ENCODE data around the gene CCDC142.

CCDC142 gene

DNA sequence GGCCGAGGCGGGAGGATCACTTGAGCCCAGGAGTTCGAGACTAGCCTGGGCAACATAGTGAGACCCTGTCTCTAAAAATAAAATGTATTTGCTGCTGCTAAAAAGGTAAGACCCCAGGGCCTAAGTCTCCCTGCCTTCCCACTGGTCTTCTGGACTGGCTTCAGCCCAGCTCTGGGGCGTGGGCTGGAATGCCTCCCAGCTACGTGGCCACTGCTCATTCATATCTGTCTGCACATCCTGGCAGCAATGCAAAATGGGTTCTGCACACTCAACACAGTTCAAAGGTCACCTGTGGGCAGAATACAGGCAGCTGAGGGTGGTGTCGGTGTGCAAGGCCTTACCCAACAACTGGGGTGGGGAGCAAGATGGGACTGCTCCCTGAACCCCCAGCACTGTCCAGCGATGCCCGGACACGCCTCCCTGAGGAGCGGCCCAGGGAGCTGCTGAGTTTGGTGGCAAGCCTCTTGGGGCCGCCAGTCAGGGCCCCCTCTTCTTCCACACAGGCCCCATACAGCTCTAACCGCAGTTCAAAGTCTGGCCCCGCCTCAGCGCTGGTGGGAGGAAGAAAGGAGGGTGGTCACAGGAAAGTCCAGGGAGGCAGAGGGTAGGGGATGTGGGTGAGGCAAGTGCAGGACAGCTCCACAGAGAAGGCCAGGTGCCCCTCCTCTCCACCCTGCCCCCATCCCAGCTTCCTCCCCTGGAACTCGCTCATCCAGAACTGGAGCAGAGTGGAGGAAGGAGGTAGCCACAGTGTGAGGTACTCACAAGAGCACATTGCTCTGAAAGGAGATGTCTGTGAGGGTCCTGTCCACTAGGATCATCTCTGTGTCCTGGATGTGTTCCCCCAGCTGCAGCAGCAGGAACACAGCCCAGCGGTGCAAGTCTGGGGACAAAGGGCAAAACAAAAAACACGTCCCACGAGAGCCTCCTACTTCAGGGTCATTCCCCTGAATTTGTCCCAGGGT lies 53.0 kb downstream of the CCDC142 start:
- Histone ChIP-seq H3K14ac (ENCODE audit: low read length in 2 of 2) (no peak overlapping the region), H3K4me2 (ENCODE audit: low read length, poor library complexity, severe bottlenecking) (no peak overlapping the region)

DNA sequence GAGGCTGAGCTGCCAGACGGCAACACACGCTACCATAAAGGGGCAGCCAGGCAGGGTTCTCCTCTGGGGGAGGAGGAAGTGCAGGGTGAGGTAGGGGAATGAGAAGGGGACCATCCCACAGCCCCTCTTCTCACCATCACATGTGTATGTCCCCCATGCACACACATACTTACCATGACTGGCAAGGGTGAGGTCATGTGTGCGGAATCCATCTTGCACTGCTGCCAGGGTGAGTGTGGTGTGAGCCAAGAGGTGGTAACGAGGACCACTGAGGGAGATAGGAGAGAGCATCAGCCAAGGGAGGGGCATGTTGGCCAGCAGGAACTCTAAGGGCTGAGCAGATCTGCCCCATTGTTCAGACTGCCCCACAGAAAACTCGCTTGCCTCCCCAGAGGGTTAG lies 54.1 kb downstream of the CCDC142 start:
- Histone ChIP-seq H3K4me2 (ENCODE audit: low read length, poor library complexity, severe bottlenecking) (no peak overlapping the region), H3K14ac (ENCODE audit: low read length in 2 of 2) (no peak overlapping the region), H2BK12ac (ENCODE audit: low read length in 2 of 2) (no peak overlapping the region), H3K36me3 (ENCODE audit: control insufficient read depth in 1 of 2, insufficient read depth in 2 of 2, low read depth in 1 of 2, low read length in 2 of 2) (peaks cover 65 to 71% of the 10 kb centered on the region in 2 experiments), H3K9me3 (ENCODE audit: control insufficient read depth, low read length) (no peaks in the 10 kb centered on the region), H3K4ac (ENCODE audit: low read depth in 1 of 2, low read length in 2 of 2) (no peak overlapping the region), H4K8ac (ENCODE audit: low read length) (no peak overlapping the region), H2AK5ac (ENCODE audit: low read length, severe bottlenecking) (no peak overlapping the region), H3K9ac (ENCODE audit: low read length) (no peak overlapping the region), H3K27ac (ENCODE audit: low read length, poor library complexity, severe bottlenecking) (no peak overlapping the region), H2BK120ac (ENCODE audit: low read depth, low read length) (no peak overlapping the region), H2BK5ac (ENCODE audit: low read depth, low read length, poor library complexity, severe bottlenecking) (no peak overlapping the region), H3K18ac (ENCODE audit: low read depth in 1 of 2, low read length in 2 of 2) (no peak overlapping the region), H2BK15ac (ENCODE audit: low read depth, poor library complexity, severe bottlenecking) (no peak overlapping the region), H3K27me3 (ENCODE audit: control insufficient read depth in 1 of 2, insufficient read depth in 1 of 2, low read length in 2 of 2) (no peaks in the 10 kb centered on the region), H3K23ac (ENCODE audit: low read length in 2 of 2) (no peak overlapping the region), H4K91ac (ENCODE audit: low read length) (no peak overlapping the region), H3K79me1 (replicated peaks; ENCODE audit: low read length, poor library complexity, severe bottlenecking) (peaks cover 15% of the 10 kb centered on the region), H3K4me3 (ENCODE audit: insufficient read depth in 1 of 2, low read depth in 1 of 2, low read length in 2 of 2) (no peak overlapping the region), H2AFZ (ENCODE audit: low read depth, low read length) (no peak overlapping the region), H3K4me1 (ENCODE audit: control insufficient read depth, insufficient read depth, low read depth, low read length) (peaks cover 14% of the 10 kb centered on the region)
- 93% methylated on average over 3 of the region's 5 CpGs for WGBS
- no peak for DNase-seq

More for the DNA sequence above, 53.0 kb downstream of the CCDC142 start:
- Histone ChIP-seq H3K23ac (ENCODE audit: low read length in 2 of 2) (no peak overlapping the region), H2AK5ac (ENCODE audit: low read length, severe bottlenecking) (no peak overlapping the region), H4K8ac (ENCODE audit: low read length) (no peak overlapping the region), H3K4me1 (ENCODE audit: control insufficient read depth, insufficient read depth, low read depth, low read length) (peaks cover 14% of the 10 kb centered on the region), H3K4ac (ENCODE audit: low read depth in 1 of 2, low read length in 2 of 2) (no peak overlapping the region), H3K9ac (ENCODE audit: low read length) (no peak overlapping the region), H3K79me1 (replicated peaks; ENCODE audit: low read length, poor library complexity, severe bottlenecking) (peaks cover 17% of the 10 kb centered on the region), H2BK5ac (ENCODE audit: low read depth, low read length, poor library complexity, severe bottlenecking) (no peak overlapping the region), H4K91ac (ENCODE audit: low read length) (no peak overlapping the region), H2AFZ (ENCODE audit: low read depth, low read length) (no peak overlapping the region), H3K27ac (ENCODE audit: low read length, poor library complexity, severe bottlenecking) (no peak overlapping the region), H2BK15ac (ENCODE audit: low read depth, poor library complexity, severe bottlenecking) (no peak overlapping the region), H3K9me3 (ENCODE audit: control insufficient read depth, low read length) (no peaks in the 10 kb centered on the region), H2BK12ac (ENCODE audit: low read length in 2 of 2) (no peak overlapping the region), H2BK120ac (ENCODE audit: low read depth, low read length) (no peak overlapping the region), H3K27me3 (ENCODE audit: control insufficient read depth in 1 of 2, insufficient read depth in 1 of 2, low read length in 2 of 2) (no peaks in the 10 kb centered on the region), H3K18ac (ENCODE audit: low read depth in 1 of 2, low read length in 2 of 2) (no peak overlapping the region), H3K4me3 (ENCODE audit: insufficient read depth in 1 of 2, low read depth in 1 of 2, low read length in 2 of 2) (no peak overlapping the region), H3K36me3 (ENCODE audit: control insufficient read depth in 1 of 2, insufficient read depth in 2 of 2, low read depth in 1 of 2, low read length in 2 of 2) (peaks cover 62 to 70% of the 10 kb centered on the region in 2 experiments)
- no peak for DNase-seq
- WGBS, result 95% methylated on average over 14 of the region's 18 CpGs

DNA sequence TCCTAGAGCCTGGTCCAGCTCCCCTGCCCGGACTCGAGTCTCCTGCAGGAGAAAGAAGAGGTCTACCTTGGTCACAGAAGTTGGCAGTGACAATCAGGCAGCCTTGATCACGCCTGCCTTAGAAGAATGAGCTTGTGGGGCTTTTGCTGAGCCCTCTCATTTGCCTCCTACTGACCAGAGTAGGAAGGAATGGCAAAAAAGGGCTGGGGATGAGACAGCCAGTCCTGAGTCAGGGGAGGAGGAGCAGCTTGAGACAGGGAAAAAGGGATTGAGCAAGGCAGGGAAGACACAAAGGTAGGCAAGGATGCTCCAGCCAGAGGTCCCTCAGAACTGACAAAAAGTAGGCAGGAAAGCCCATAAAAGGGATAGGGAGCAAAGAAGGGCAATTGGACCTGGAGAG lies 55.2 kb downstream of the CCDC142 start:
- H3K4ac ChIP-seq (ENCODE audit: low read depth in 1 of 2, low read length in 2 of 2), result no peak overlapping the region
- no peak overlapping the region for H4K91ac ChIP-seq (ENCODE audit: low read length)
- no peak overlapping the region for H2BK120ac ChIP-seq (ENCODE audit: low read depth, low read length)
- H2BK15ac ChIP-seq (ENCODE audit: low read depth, poor library complexity, severe bottlenecking), result no peak overlapping the region
- H3K14ac ChIP-seq (ENCODE audit: low read length in 2 of 2), result no peak overlapping the region
- H3K23ac ChIP-seq (ENCODE audit: low read length in 2 of 2), result no peak overlapping the region
- no peak overlapping the region for H2BK5ac ChIP-seq (ENCODE audit: low read depth, low read length, poor library complexity, severe bottlenecking)
- H3K27me3 ChIP-seq (ENCODE audit: control insufficient read depth in 1 of 2, insufficient read depth in 1 of 2, low read length in 2 of 2), result no peaks in the 10 kb centered on the region
- peaks cover 14% of the 10 kb centered on the region for H3K4me1 ChIP-seq (ENCODE audit: control insufficient read depth, insufficient read depth, low read depth, low read length)
- H3K9ac ChIP-seq (ENCODE audit: low read length), result no peak overlapping the region
- no peak overlapping the region for H4K8ac ChIP-seq (ENCODE audit: low read length)
- peaks cover 13% of the 10 kb centered on the region for H3K79me1 ChIP-seq (replicated peaks; ENCODE audit: low read length, poor library complexity, severe bottlenecking)
- no peak overlapping the region for H2BK12ac ChIP-seq (ENCODE audit: low read length in 2 of 2)
- H2AFZ ChIP-seq (ENCODE audit: low read depth, low read length), result no peak overlapping the region
- no peak overlapping the region for H3K4me2 ChIP-seq (ENCODE audit: low read length, poor library complexity, severe bottlenecking)
- no peak overlapping the region for H3K4me3 ChIP-seq (ENCODE audit: insufficient read depth in 1 of 2, low read depth in 1 of 2, low read length in 2 of 2)
- no peaks in the 10 kb centered on the region for H3K9me3 ChIP-seq (ENCODE audit: control insufficient read depth, low read length)
- H3K18ac ChIP-seq (ENCODE audit: low read depth in 1 of 2, low read length in 2 of 2), result no peak overlapping the region
- peaks cover 65 to 71% of the 10 kb centered on the region in 2 experiments for H3K36me3 ChIP-seq (ENCODE audit: control insufficient read depth in 1 of 2, insufficient read depth in 2 of 2, low read depth in 1 of 2, low read length in 2 of 2)
- no peak overlapping the region for H3K27ac ChIP-seq (ENCODE audit: low read length, poor library complexity, severe bottlenecking)
- no peak overlapping the region for H2AK5ac ChIP-seq (ENCODE audit: low read length, severe bottlenecking)
- WGBS, result 94% methylated on average over 3 of the region's 3 CpGs
- no peak for DNase-seq

DNA sequence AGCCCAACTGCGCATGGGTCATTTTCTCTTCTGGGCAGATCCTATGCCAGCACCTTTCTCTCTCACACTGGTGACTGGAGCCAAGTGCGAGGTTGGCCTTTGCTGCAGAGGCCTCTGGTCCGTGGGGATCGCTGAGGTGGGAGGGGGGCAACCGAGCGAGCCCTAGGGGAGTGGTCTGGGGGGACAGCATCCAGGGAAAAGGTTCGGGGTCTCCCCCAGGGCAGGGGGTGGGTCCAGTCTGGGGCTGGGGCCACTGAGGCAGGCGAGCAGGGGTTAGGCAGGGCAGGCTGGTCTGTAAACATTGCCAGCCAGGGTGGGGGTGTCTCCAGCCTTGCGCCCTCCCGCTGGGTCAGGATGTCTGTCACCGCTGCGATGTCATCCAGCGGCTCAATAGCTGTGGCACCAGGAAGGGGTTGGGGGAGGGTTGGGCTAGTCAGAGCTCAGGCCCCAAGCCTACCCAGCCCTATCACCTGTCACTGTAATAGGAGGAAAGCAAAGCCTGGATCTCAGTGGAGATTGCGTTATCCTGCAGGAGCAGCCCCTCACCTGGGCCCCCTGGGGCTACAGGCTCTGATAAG lies 56.5 kb downstream of the CCDC142 start:
- no peak overlapping the region for H3K14ac ChIP-seq (ENCODE audit: low read length in 2 of 2)
- H3K4me3 ChIP-seq (ENCODE audit: insufficient read depth in 1 of 2, low read depth in 1 of 2, low read length in 2 of 2), result no peak overlapping the region
- peaks cover 5% of the 10 kb centered on the region for H3K79me1 ChIP-seq (replicated peaks; ENCODE audit: low read length, poor library complexity, severe bottlenecking)
- WGBS, result 89% methylated on average over 14 of the region's 14 CpGs
- H3K4me2 ChIP-seq (ENCODE audit: low read length, poor library complexity, severe bottlenecking), result no peak overlapping the region
- H3K27ac ChIP-seq (ENCODE audit: low read length, poor library complexity, severe bottlenecking), result no peak overlapping the region
- H2BK12ac ChIP-seq (ENCODE audit: low read length in 2 of 2), result no peak overlapping the region
- H3K4ac ChIP-seq (ENCODE audit: low read depth in 1 of 2, low read length in 2 of 2), result no peak overlapping the region
- peaks cover 18% of the 10 kb centered on the region for H3K4me1 ChIP-seq (ENCODE audit: control insufficient read depth, insufficient read depth, low read depth, low read length)
- H4K8ac ChIP-seq (ENCODE audit: low read length), result no peak overlapping the region
- H2AFZ ChIP-seq (ENCODE audit: low read depth, low read length), result no peak overlapping the region
- H2BK15ac ChIP-seq (ENCODE audit: low read depth, poor library complexity, severe bottlenecking), result no peak overlapping the region
- H4K91ac ChIP-seq (ENCODE audit: low read length), result no peak overlapping the region
- H3K18ac ChIP-seq (ENCODE audit: low read depth in 1 of 2, low read length in 2 of 2), result no peak overlapping the region
- no peaks in the 10 kb centered on the region for H3K27me3 ChIP-seq (ENCODE audit: control insufficient read depth in 1 of 2, insufficient read depth in 1 of 2, low read length in 2 of 2)
- no peak overlapping the region for H2BK120ac ChIP-seq (ENCODE audit: low read depth, low read length)
- H3K23ac ChIP-seq (ENCODE audit: low read length in 2 of 2), result no peak overlapping the region
- no peaks in the 10 kb centered on the region for H3K9me3 ChIP-seq (ENCODE audit: control insufficient read depth, low read length)
- H3K9ac ChIP-seq (ENCODE audit: low read length), result no peak overlapping the region
- H2BK5ac ChIP-seq (ENCODE audit: low read depth, low read length, poor library complexity, severe bottlenecking), result no peak overlapping the region
- H3K36me3 ChIP-seq (ENCODE audit: control insufficient read depth in 1 of 2, insufficient read depth in 2 of 2, low read depth in 1 of 2, low read length in 2 of 2), result peaks cover 55 to 61% of the 10 kb centered on the region in 2 experiments
- no peak overlapping the region for H2AK5ac ChIP-seq (ENCODE audit: low read length, severe bottlenecking)
- no peak for DNase-seq
